Ovary (tissue), 9 donors: Measurements from ENCODE around the gene MAGEA2. TPM values are rescaled to one million over a fixed set of nuclear protein-coding genes. Genes with fewer than 3 reads are reported as not detected.
A peak's percentile ranks its signal among the peaks of the same experiment; 100 is the strongest.
"Not testable (repeated sequence)": the region's sequence is repeated elsewhere in the genome, so short reads cannot be mapped to it uniquely, and the experiment has no call there.

ENCODE experiments used
- DNase-seq, 5 donors: peaks; one replicate each; pipeline ENCODE4 v3.0.0-alpha.2; 2019 to 2020
- H3K27ac ChIP-seq, 2 donors: fragments of 200-600 bp; one replicate each; pipeline versions ENCODE4 v1.5.1 to v1.8.0; 2019 to 2022
- H3K27me3 ChIP-seq: fragments of 200-600 bp; one replicate; pipeline ENCODE4 v1.8.0; 2022
- H3K36me3 ChIP-seq: fragments of 200-600 bp; sonication (generic); one replicate; pipeline ENCODE4 v1.5.1; 2019
- H3K4me1 ChIP-seq: one replicate; pipeline ENCODE4 v1.8.1; 2013; ENCODE audit warnings: mild to moderate bottlenecking, moderate library complexity; ENCODE audit not compliant: insufficient read depth
- H3K4me3 ChIP-seq: fragments of 200-600 bp; sonication (generic); one replicate; pipeline ENCODE4 v1.5.1; 2017
- H3K9me3 ChIP-seq, 2 donors: fragments of 200-600 bp in 1 of 2; sonication (generic) in 1 of 2; one replicate each; pipeline versions ENCODE4 v1.5.1 to v1.8.1; 2013 to 2019; ENCODE audit warnings: mild to moderate bottlenecking in 1 of 2, moderate library complexity in 1 of 2
- EP300 ChIP-seq: sonication (generic); formaldehyde crosslinking; IDR thresholded peaks from one replicate; pipeline ENCODE4 v1.6.1; 2017; ENCODE audit warnings: antibody characterized with exemption
- POLR2A ChIP-seq: fragments of 450-650 bp; IDR thresholded peaks from one replicate; pipeline ENCODE4 v1.6.1; 2017; ENCODE audit warnings: antibody characterized with exemption, mild to moderate bottlenecking, moderate library complexity
- WGBS, 3 donors: extraction: QIAGEN DNeasy Blood & Tissue Kit in 1 of 3; methylation state at CpG; one replicate each; pipeline versions ENCODE4 v1.1.5 to v1.1.7; 2013 to 2017; 5-methylcytosine and 5-hydroxymethylcytosine counted together
- intact Hi-C, 4 donors: fragments of 100-400 bp; cut with DNase I; formaldehyde crosslinking; loops; one replicate each; pipeline versions ENCODE4 v1.11.0 to v1.15.1; 2022 to 2023
- polyA plus RNA-seq, 2 donors: library from polyadenylated mRNA; stranded (reverse); fragments of 200-250 nt in 1 of 2; fragments of 350-450 nt in 1 of 2; fragmentation: Illumina TruSeq in 1 of 2; extraction: RNeasy Lipid Tissue Mini Kit (QIAGEN cat#74804) in 1 of 2; gene quantifications; one replicate each; pipeline ENCODE4 v1.2.3, GENCODE V29; 2013 to 2014
- total RNA-seq, 7 donors: library from RNA; depleted of rRNA in 2 of 7; stranded (reverse); fragments of >200 nt in 2 of 7; fragmentation: NEBNext Ultra II Directional in 3 of 7; extraction: Animal tissue kit (Norgen Biotek cat#: 25700) in 3 of 7; gene quantifications; one replicate each; pipeline versions ENCODE4 v1.1.0 to v1.2.4, GENCODE V29; 2016 to 2023
- TF ChIP-seq, protein P1 (sequence below), 3 donors: fragments of 450-650 bp in 2 of 3; fragments of 200-600 bp in 1 of 3; IDR thresholded peaks; one replicate each; pipeline versions ENCODE4 v1.5.1 to v1.8.0; 2016 to 2022; ENCODE audit warnings: antibody characterized with exemption in 3 of 3, mild to moderate bottlenecking in 1 of 3
- donor health status: DM: no; HTN: no; CAD: no; lungs with moderate emphysema.
- donor health status: DM: no; HTN: no; CAD: no.
- donor health status: Bipolar disorder and iron deficiency.
- donor health status: DM: yes; HTN: yes; CAD: no.
- donor health status: DM: no; HTN: no; CAD: no.
- donor health status: DM: yes; HTN: yes; CAD: no.

Gene MAGEA2
- total and polyA plus RNA-seq, 9 donors, result 0.17 TPM; not detected in 8

DNA sequence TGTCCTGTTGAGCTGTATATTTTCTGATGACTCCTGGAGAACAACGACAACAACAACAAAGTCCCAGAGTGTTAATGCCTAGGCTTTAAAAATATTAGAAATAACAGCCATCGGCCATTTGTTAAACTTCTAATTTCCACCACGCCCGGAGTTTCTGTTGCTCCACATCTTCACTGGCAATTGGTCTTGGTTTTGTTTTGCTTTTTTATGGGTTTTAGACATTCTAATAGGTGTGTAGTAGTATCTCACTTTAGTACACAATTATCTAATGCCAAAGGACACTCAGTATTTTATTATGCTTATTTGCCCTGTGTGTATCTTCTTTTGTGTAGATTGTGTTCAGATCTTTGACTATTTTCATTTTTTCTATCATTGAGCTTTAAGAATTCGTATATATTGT is 15.1 kb downstream of the MAGEA2 start:
- Histone ChIP-seq H3K9me3 (no peaks in the 10 kb centered on the region), H3K4me3 (no peak overlapping the region), H3K27me3 (no peaks in the 10 kb centered on the region), H3K27ac (no peak overlapping the region), H3K4me1 (no peaks in the 10 kb centered on the region), H3K36me3 (no peaks in the 10 kb centered on the region)
- no peak for TF ChIP-seq POLR2A
- TF ChIP-seq, protein P1, sequence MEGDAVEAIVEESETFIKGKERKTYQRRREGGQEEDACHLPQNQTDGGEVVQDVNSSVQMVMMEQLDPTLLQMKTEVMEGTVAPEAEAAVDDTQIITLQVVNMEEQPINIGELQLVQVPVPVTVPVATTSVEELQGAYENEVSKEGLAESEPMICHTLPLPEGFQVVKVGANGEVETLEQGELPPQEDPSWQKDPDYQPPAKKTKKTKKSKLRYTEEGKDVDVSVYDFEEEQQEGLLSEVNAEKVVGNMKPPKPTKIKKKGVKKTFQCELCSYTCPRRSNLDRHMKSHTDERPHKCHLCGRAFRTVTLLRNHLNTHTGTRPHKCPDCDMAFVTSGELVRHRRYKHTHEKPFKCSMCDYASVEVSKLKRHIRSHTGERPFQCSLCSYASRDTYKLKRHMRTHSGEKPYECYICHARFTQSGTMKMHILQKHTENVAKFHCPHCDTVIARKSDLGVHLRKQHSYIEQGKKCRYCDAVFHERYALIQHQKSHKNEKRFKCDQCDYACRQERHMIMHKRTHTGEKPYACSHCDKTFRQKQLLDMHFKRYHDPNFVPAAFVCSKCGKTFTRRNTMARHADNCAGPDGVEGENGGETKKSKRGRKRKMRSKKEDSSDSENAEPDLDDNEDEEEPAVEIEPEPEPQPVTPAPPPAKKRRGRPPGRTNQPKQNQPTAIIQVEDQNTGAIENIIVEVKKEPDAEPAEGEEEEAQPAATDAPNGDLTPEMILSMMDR (IDR thresholded peaks at IDR 0.05), result no peak
- no peak for TF ChIP-seq EP300
- intact Hi-C loops, result no loop called here
- DNase-seq, result no peak
- 70 to 78% (median 73%) methylated on average over 5 of the region's 5 CpGs for WGBS, 3 donors

DNA sequence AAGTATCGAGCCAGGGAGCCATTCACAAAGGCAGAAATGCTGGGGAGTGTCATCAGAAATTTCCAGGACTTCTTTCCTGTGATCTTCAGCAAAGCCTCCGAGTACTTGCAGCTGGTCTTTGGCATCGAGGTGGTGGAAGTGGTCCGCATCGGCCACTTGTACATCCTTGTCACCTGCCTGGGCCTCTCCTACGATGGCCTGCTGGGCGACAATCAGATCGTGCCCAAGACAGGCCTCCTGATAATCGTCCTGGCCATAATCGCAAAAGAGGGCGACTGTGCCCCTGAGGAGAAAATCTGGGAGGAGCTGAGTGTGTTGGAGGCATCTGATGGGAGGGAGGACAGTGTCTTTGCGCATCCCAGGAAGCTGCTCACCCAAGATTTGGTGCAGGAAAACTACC is 17.1 kb downstream of the MAGEA2 start:
- intact Hi-C loops, H3K4me3 ChIP-seq, H3K27me3 ChIP-seq, H3K36me3 ChIP-seq, H3K9me3 ChIP-seq, H3K27ac ChIP-seq, H3K4me1 ChIP-seq: not testable (repeated sequence)
- peak in 1 of 5 donors; percentile 1 for DNase-seq
- 73 to 83% (median 80%) methylated on average over 12 of the region's 12 CpGs for WGBS, 3 donors

DNA sequence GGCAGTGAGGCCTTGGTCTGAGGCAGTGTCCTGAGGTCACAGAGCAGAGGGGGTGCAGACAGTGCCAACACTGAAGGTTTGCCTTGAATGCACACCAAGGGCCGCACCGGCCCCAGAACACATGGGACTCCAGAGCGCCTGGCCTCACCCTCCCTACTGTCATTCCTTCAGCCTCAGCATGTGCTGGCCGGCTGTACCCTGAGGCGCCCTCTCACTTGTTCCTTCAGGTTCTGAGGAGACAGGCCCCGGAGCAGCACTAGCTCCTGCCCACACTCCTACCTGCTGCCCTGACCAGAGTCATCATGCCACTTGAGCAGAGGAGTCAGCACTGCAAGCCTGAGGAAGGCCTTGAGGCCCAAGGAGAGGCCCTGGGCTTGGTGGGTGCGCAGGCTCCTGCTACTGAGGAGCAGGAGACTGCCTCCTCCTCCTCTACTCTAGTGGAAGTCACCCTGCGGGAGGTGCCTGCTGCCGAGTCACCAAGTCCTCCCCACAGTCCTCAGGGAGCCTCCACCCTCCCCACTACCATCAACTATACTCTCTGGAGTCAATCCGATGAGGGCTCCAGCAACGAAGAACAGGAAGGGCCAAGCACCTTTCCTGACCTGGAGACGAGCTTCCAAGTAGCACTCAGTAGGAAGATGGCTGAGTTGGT is 17.7 kb downstream of the MAGEA2 start:
- peak in 1 of 5 donors; percentile 7 for DNase-seq
- WGBS, 3 donors, result 83 to 89% (median 84%) methylated on average over 10 to 12 of the region's 12 CpGs

DNA sequence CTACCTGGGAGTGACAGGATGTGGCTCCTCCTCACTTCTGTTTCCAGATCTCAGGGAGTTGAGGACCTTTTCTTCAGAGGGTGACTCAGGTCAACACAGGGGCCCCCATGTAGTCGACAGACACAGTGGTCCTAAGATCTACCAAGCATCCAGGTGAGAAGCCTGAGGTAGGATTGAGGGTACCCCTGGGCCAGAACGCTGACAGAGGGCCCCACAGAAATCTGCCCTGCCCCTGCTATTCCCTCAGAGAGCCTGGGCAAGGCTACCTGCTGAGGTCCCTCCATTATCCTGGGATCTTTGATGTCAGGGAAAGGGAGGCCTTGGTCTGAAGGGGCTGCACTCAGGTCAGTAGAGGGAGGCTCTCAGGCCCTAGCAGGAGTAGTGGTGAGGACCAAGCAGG is 18.5 kb downstream of the MAGEA2 start:
- TF ChIP-seq, protein P1 (IDR thresholded peaks at IDR 0.05), result no peak
- H3K36me3 ChIP-seq, result no peaks in the 10 kb centered on the region
- WGBS, 3 donors, result 45 to 71% (median 55%) methylated on average over 2 of the region's 2 CpGs
- DNase-seq, result peak in 1 of 5 donors; percentile 9
- H3K27ac ChIP-seq, result no peak overlapping the region
- H3K4me3 ChIP-seq, result no peak overlapping the region
- no peaks in the 10 kb centered on the region for H3K27me3 ChIP-seq
- no peaks in the 10 kb centered on the region for H3K4me1 ChIP-seq
- no peaks in the 10 kb centered on the region for H3K9me3 ChIP-seq
- intact Hi-C loops, result no loop called here

More for the DNA sequence above, 17.7 kb downstream of the MAGEA2 start:
- Histone ChIP-seq H3K9me3 (no peaks in the 10 kb centered on the region), H3K4me1 (no peaks in the 10 kb centered on the region), H3K27me3 (no peaks in the 10 kb centered on the region), H3K36me3 (no peaks in the 10 kb centered on the region), H3K4me3 (no peak overlapping the region), H3K27ac (no peak overlapping the region)
- no peak for TF ChIP-seq EP300
- TF ChIP-seq, protein P1 (IDR thresholded peaks at IDR 0.05), result no peak
- no peak for TF ChIP-seq POLR2A
- intact Hi-C loops, result no loop called here

DNA sequence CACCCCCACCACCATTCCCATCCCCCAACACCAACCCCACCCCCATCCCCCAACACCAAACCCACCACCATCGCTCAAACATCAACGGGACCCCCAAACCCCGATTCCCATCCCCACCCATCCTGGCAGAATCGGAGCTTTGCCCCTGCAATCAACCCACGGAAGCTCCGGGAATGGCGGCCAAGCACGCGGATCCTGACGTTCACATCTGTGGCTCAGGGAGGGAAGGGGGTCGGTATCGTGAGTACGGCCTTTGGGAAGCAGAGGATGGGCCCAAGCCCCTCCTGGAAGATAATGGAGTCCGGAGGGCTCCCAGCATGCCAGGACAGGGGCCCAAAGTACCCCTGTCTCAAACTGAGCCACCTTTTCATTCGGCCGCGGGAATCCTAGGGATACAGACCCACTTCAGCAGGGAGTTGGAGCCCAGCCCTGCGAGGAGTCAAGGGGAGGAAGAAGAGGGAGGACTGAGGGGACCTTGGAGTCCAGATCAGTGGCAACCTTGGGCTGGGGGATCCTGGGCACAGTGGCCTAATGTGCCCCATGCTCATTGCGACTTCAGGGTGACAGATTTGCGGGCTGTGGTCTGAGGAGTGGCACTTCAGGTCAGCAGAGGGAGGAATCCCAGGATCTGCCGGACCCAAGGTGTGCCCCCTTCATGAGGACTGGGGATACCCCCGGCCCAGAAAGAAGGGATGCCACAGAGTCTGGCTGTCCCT is 19.3 kb downstream of the MAGEA2 start:
- H3K36me3 ChIP-seq, result not testable (repeated sequence)

More for the DNA sequence above, 19.3 kb downstream of the MAGEA2 start:
- H3K27me3 ChIP-seq, H3K4me3 ChIP-seq, H3K4me1 ChIP-seq, intact Hi-C loops, H3K27ac ChIP-seq, H3K9me3 ChIP-seq: not testable (repeated sequence)
- peak in 2 of 5 donors; percentile 9 for DNase-seq
- WGBS, 3 donors, result 87 to 90% (median 90%) methylated on average over 22 of the region's 22 CpGs
